Prostate gland (tissue), 2 donors: Measurements from ENCODE around the gene ENPP5. TPM values are rescaled to one million over a fixed set of nuclear protein-coding genes. Genes with fewer than 3 reads are reported as not detected.
"Not testable (repeated sequence)": the region's sequence is repeated elsewhere in the genome, so short reads cannot be mapped to it uniquely, and the experiment has no call there.

ENCODE experiments used
- DNase-seq: peaks from one replicate; pipeline ENCODE4 v3.0.0-alpha.2; 2019; ENCODE audit warnings: low spot score
- H3K27ac ChIP-seq, 2 donors: fragments of 200-600 bp; sonication (generic); 2 replicates each; pipeline ENCODE4 v1.5.1; 2017 to 2019
- H3K27me3 ChIP-seq: fragments of 200-600 bp; sonication (generic); replicated peaks from 2 replicates; pipeline ENCODE4 v1.5.1; 2019; ENCODE audit not compliant: insufficient read depth
- H3K36me3 ChIP-seq, 2 donors: fragments of 200-600 bp; sonication (generic); 1 replicate in 1 of 2; 2 replicates in 1 of 2; pipeline versions ENCODE4 v1.5.1 to v1.8.1; 2017 to 2019
- H3K4me1 ChIP-seq: fragments of 200-600 bp; sonication (generic); replicated peaks from 2 replicates; pipeline ENCODE4 v1.5.1; 2019
- H3K4me3 ChIP-seq, 2 donors: fragments of 200-600 bp; sonication (generic); 2 replicates each; pipeline ENCODE4 v1.5.1; 2017 to 2019
- H3K9me3 ChIP-seq: fragments of 200-600 bp; sonication (generic); 2 replicates; pipeline ENCODE4 v1.5.1; 2017
- POLR2A ChIP-seq: fragments of 450-650 bp; IDR thresholded peaks from one replicate; pipeline ENCODE4 v1.6.1; 2016; ENCODE audit warnings: antibody characterized with exemption, mild to moderate bottlenecking
- POLR2AphosphoS5 ChIP-seq: sonication (generic); formaldehyde crosslinking; IDR thresholded peaks from one replicate; pipeline ENCODE4 v1.6.1; 2017; ENCODE audit warnings: antibody characterized with exemption
- WGBS: methylation state at CpG from one replicate; pipeline ENCODE4 v1.1.5; 2018; 5-methylcytosine and 5-hydroxymethylcytosine counted together
- intact Hi-C: fragments of 100-400 bp; cut with DNase I; formaldehyde crosslinking; loops from one replicate; pipeline ENCODE4 v1.14.2; 2022
- total RNA-seq, 2 donors: library from RNA; depleted of rRNA; stranded (reverse); fragments of >200 nt; gene quantifications; one replicate each; pipeline ENCODE4 v1.1.0, GENCODE V29; 2016
- TF ChIP-seq, protein P1 (sequence below), 4 experiments: fragments of 200-600 bp in 2 of 4; fragments of 450-650 bp in 2 of 4; sonication (generic) in 2 of 4; IDR thresholded peaks; 1 replicate in 3 of 4; 2 replicates in 1 of 4; pipeline ENCODE4 v1.5.1; 2016 to 2019; ENCODE audit warnings: antibody characterized with exemption in 4 of 4, mild to moderate bottlenecking in 2 of 4, moderate library complexity in 2 of 4

ENPP5 gene
- total RNA-seq, 2 donors from 2014 or later = 45.7 to 90.1 TPM

DNA sequence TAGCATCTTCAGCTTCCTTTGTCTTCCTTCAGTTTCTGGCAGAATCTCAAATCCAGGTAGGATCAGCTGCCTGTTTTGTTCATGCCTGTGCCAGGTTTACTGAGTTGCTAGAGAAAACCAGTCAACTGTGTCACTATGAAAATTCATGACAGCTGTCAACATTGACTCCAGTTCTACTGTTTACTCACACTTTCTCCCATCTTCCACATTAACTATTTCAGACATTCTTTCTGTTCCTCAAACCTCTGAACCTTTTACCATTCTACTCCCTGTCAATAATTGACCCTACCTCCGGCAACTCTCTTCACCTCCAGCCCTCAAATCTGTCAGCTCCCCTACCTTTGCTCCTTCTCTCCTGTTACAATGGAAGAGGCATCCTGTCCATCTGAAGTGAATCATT, 32.5 kb downstream of the ENPP5 start:
- intact Hi-C loops = no loop called here

DNA sequence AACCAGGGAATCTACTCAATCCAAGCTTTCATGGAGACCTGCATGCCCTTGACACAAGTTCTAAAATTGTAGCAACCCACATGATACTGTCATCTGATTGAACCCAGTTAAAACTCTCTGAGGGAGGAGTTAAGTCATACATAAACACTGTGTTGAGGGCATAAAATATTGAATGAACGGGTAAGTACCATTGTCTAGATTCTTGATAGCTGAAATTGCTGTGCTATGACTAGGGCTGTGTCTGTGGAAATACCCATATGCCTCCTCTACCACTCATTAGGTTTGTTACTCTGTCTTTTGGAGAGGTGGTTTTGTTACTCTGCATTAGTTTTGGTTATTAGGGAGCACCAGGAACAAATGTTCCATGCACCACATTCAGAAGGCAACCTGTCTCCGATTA, 33.4 kb downstream of the ENPP5 start:
- TF ChIP-seq POLR2A (no peak), POLR2AphosphoS5 (no peak)
- TF ChIP-seq, protein P1, sequence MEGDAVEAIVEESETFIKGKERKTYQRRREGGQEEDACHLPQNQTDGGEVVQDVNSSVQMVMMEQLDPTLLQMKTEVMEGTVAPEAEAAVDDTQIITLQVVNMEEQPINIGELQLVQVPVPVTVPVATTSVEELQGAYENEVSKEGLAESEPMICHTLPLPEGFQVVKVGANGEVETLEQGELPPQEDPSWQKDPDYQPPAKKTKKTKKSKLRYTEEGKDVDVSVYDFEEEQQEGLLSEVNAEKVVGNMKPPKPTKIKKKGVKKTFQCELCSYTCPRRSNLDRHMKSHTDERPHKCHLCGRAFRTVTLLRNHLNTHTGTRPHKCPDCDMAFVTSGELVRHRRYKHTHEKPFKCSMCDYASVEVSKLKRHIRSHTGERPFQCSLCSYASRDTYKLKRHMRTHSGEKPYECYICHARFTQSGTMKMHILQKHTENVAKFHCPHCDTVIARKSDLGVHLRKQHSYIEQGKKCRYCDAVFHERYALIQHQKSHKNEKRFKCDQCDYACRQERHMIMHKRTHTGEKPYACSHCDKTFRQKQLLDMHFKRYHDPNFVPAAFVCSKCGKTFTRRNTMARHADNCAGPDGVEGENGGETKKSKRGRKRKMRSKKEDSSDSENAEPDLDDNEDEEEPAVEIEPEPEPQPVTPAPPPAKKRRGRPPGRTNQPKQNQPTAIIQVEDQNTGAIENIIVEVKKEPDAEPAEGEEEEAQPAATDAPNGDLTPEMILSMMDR (IDR thresholded peaks at IDR 0.05) = no peak
- H3K4me1 ChIP-seq = peaks cover 5% of the 10 kb centered on the region
- DNase-seq = no peak
- 85% methylated on average over 2 of the region's 2 CpGs for WGBS
- no peaks in the 10 kb centered on the region for H3K27me3 ChIP-seq
- H3K9me3 ChIP-seq = no peaks in the 10 kb centered on the region
- peak overlapping the region in 1 of 2 donors; percentile 36 for H3K27ac ChIP-seq
- no peaks in the 10 kb centered on the region for H3K36me3 ChIP-seq
- H3K4me3 ChIP-seq = no peak overlapping the region
- intact Hi-C loops = no loop called here

More for the DNA sequence above, 32.5 kb downstream of the ENPP5 start:
- TF ChIP-seq POLR2AphosphoS5 = peak; percentile 42
- TF ChIP-seq, protein P1 (IDR thresholded peaks at IDR 0.05) = no peak
- Histone ChIP-seq H3K27me3 (no peaks in the 10 kb centered on the region), H3K9me3 (no peaks in the 10 kb centered on the region), H3K36me3 (no peaks in the 10 kb centered on the region), H3K4me1 (peaks cover 5% of the 10 kb centered on the region), H3K27ac (peak overlapping the region in 1 of 2 donors; percentile 36), H3K4me3 (no peak overlapping the region)
- peak; percentile 21 for DNase-seq
- WGBS = 94% methylated on average over 1 of the region's 1 CpG

DNA sequence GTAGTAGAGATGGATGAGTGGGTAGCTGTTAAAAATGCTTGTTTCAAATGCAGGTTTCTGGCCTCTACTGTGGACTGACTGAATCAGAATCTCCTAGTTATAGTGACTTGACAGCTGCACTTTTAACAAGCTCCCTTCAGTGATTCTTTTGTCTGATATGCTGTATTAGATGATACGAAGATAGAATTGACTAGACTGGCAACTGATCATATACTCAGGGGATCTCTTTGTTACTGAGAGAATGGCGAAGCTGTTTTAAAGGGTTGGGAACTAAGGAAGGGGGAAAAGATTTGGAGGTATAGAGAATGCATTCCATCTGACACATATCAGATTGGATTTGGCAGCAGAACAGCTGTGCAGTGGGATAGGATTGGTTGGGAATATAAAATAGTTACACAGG, 33.9 kb downstream of the ENPP5 start:
- WGBS = 32% methylated on average over 2 of the region's 2 CpGs
- intact Hi-C loops = no loop called here
- Histone ChIP-seq H3K36me3 (no peaks in the 10 kb centered on the region), H3K27me3 (no peaks in the 10 kb centered on the region), H3K27ac (peak overlapping the region in 1 of 2 donors; percentile 1), H3K9me3 (no peaks in the 10 kb centered on the region), H3K4me1 (peaks cover 5% of the 10 kb centered on the region), H3K4me3 (no peak overlapping the region)
- TF ChIP-seq POLR2A (no peak), POLR2AphosphoS5 (peak; percentile 52)
- TF ChIP-seq, protein P1 (IDR thresholded peaks at IDR 0.05) = no peak
- no peak for DNase-seq

DNA sequence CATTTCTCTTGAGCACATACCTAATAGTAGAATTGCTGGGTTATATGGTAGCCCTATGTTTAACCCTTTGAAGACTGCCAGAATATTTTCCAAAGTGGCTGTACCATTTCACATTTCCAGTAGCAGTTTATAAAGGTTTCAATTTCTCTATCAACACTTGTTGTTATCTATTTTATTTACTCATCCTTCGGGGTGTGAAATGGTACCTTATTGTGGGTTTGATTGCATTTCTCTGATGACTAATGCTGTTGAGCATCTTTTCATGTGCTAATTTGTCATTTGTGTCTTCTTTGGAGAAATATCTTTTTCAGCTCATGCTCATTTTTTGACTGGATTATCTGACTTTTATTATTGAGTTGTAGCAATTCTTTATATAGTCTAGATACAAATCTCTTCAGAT, 35.6 kb downstream of the ENPP5 start:
- no peak for DNase-seq
- Histone ChIP-seq H3K9me3 (no peaks in the 10 kb centered on the region), H3K27me3 (no peaks in the 10 kb centered on the region), H3K4me1 (peaks cover 5% of the 10 kb centered on the region), H3K4me3 (no peak overlapping the region), H3K27ac (no peak overlapping the region), H3K36me3 (no peaks in the 10 kb centered on the region)
- TF ChIP-seq, protein P1 (IDR thresholded peaks at IDR 0.05) = no peak
- TF ChIP-seq POLR2AphosphoS5 (no peak), POLR2A (no peak)
- intact Hi-C loops = no loop called here
- WGBS = 87% methylated on average over 1 of the region's 1 CpG

DNA sequence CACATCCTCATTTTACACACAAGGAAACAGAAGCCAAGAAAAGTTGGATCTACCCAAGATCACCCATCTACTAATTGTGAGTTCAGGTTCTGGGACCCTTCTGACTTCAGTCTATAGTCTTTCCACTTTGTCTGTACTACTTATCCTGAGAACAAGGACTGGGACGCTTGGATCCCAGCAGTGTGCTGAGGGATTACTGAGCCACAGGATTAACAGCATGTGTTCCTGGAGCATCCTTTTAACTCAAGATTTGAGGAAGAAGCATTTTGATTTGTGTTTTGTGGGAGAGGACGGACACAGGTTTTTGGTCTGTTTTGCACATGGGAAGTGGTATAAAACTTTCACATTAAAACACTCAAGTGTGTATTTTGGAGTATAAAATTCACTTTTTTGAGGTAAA, 36.6 kb downstream of the ENPP5 start:
- Histone ChIP-seq H3K4me1 (peaks cover 5% of the 10 kb centered on the region), H3K9me3 (no peaks in the 10 kb centered on the region), H3K4me3 (no peak overlapping the region), H3K36me3 (no peaks in the 10 kb centered on the region), H3K27me3 (no peaks in the 10 kb centered on the region), H3K27ac (no peak overlapping the region)
- TF ChIP-seq POLR2AphosphoS5 (no peak), POLR2A (no peak)
- TF ChIP-seq, protein P1 (IDR thresholded peaks at IDR 0.05) = no peak
- no peak for DNase-seq
- intact Hi-C loops = no loop called here
- 85% methylated on average over 2 of the region's 2 CpGs for WGBS

DNA sequence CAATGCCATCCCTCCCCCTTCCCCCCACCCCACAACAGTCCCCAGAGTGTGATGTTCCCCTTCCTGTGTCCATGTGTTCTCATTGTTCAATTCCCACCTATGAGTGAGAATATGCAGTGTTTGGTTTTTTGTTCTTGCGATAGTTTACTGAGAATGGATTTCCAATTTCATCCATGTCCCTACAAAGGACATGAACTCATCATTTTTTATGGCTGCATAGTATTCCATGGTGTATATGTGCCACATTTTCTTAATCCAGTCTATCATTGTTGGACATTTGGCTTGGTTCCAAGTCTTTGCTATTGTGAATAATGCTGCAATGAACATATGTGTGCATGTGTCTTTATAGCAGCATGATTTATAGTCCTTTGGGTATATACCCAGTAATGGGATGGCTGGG, 39.5 kb downstream of the ENPP5 start:
- intact Hi-C loops, H3K27me3 ChIP-seq, H3K9me3 ChIP-seq, H3K27ac ChIP-seq, H3K4me1 ChIP-seq, DNase-seq, H3K4me3 ChIP-seq, H3K36me3 ChIP-seq: not testable (repeated sequence)
- 100% methylated on average over 1 of the region's 1 CpG for WGBS
